SH-SY5Y (cell line): Measurements from ENCODE around the gene SYNGR1.

ENCODE experiments used
- GATA2 ChIP-seq: IDR thresholded peaks from 2 replicates; pipeline ENCODE4 v1.6.1; 2011; ENCODE audit warnings: mild to moderate bottlenecking, low read depth, low read length
- GATA3 ChIP-seq: IDR thresholded peaks from 2 replicates; pipeline ENCODE4 v1.6.1; 2011; ENCODE audit warnings: low read depth, mild to moderate bottlenecking, low read length, moderate library complexity

GRCh38 chr22:39360674-39361413, 11.1 kb downstream of the SYNGR1 start:
- TF ChIP-seq GATA3, result no peak
- TF ChIP-seq GATA2, result no peak
